K562 (cell line): ENCODE measurements around the gene LGALS3BP. TPM values are rescaled to one million over a fixed set of nuclear protein-coding genes. Genes with fewer than 3 reads are reported as not detected.

ENCODE experiments used
- ARID1B ChIP-seq: fragments of 450-650 bp; IDR thresholded peaks from 2 replicates; pipeline ENCODE4 v1.6.1; 2016; ENCODE audit warnings: antibody characterized with exemption, mild to moderate bottlenecking, inconsistent platforms
- E2F6 ChIP-seq, 2 experiments: IDR thresholded peaks; 2 replicates each; pipeline ENCODE4 v1.6.1; 2011; ENCODE audit warnings: borderline replicate concordance in 1 of 2, control low read depth in 1 of 2, low read depth in 1 of 2, low read length in 1 of 2, mild to moderate bottlenecking in 1 of 2, mixed read lengths in 1 of 2, moderate library complexity in 1 of 2; ENCODE audit not compliant: insufficient read depth in 1 of 2, insufficient read length in 1 of 2, poor library complexity in 1 of 2, severe bottlenecking in 1 of 2; ENCODE audit errors: extremely low read depth in 1 of 2
- E2F8 ChIP-seq: fragments of 450-650 bp; IDR thresholded peaks from 2 replicates; pipeline ENCODE4 v1.7.1; 2018; ENCODE audit warnings: mild to moderate bottlenecking, low read depth; ENCODE audit not compliant: partially characterized antibody
- ESRRA ChIP-seq: fragments of 450-650 bp; IDR thresholded peaks from 2 replicates; pipeline ENCODE4 v1.6.1; 2014; ENCODE audit warnings: low read depth, mild to moderate bottlenecking, moderate library complexity, borderline replicate concordance
- FOSL1 ChIP-seq: fragments of 200-800 bp; sonication (Bioruptor generic); conservative IDR thresholded peaks from 2 replicates; pipeline ENCODE4 v1.6.1; 2016; ENCODE audit warnings: missing genetic modification characterization, missing compliant biosample characterization
- HCFC1 ChIP-seq: IDR thresholded peaks from 2 replicates; pipeline ENCODE4 v1.6.1; 2012; ENCODE audit warnings: low read depth, low read length, improper control_type of control experiment
- MTA3 ChIP-seq: fragments of 450-650 bp; formaldehyde crosslinking; IDR thresholded peaks from 2 replicates; pipeline ENCODE4 v1.6.1; 2017; ENCODE audit warnings: mild to moderate bottlenecking, borderline replicate concordance
- NR2C2 ChIP-seq, 2 experiments: fragments of 200-800 bp in 1 of 2; sonication (Bioruptor generic) in 1 of 2; sonication (generic) in 1 of 2; formaldehyde crosslinking in 1 of 2; IDR thresholded peaks; 2 replicates each; pipeline versions ENCODE4 v1.6.1 to v1.8.0; 2016 to 2022; ENCODE audit warnings: mild to moderate bottlenecking in 1 of 2, missing compliant biosample characterization in 1 of 2, missing genetic modification characterization in 1 of 2, missing genetic modification reagents in 1 of 2
- PKNOX1 ChIP-seq: fragments of 450-650 bp; IDR thresholded peaks from 2 replicates; pipeline ENCODE4 v1.6.1; 2016
- RBBP5 ChIP-seq: fragments of 200-600 bp; sonication (generic); IDR thresholded peaks from 2 replicates; pipeline ENCODE4 v1.6.1; 2012; ENCODE audit warnings: borderline replicate concordance, mild to moderate bottlenecking, low read length, control low read depth, inconsistent platforms; ENCODE audit not compliant: insufficient read depth, poor library complexity, severe bottlenecking
- SIN3A ChIP-seq, 2 experiments: fragments of 150-350 bp in 1 of 2; IDR thresholded peaks; 2 replicates each; pipeline ENCODE4 v1.6.1; 2011 to 2016; ENCODE audit warnings: borderline replicate concordance in 2 of 2, low read depth in 2 of 2, low read length in 2 of 2, mild to moderate bottlenecking in 2 of 2, moderate library complexity in 2 of 2; ENCODE audit not compliant: control insufficient read depth in 1 of 2
- SMAD1 ChIP-seq: fragments of 150-350 bp; IDR thresholded peaks from 2 replicates; pipeline ENCODE4 v1.6.1; 2014; ENCODE audit warnings: low read length, low read depth; ENCODE audit not compliant: partially characterized antibody
- SMARCA4 ChIP-seq: fragments of 450-650 bp; IDR thresholded peaks from 2 replicates; pipeline ENCODE4 v1.6.1; 2016
- SNRNP70 ChIP-seq: fragments of 200-400 bp; formaldehyde crosslinking; optimal IDR thresholded peaks from 2 replicates; pipeline ENCODE3; 2017; ENCODE audit warnings: low read depth, low read length
- SPI1 ChIP-seq: IDR thresholded peaks from 2 replicates; pipeline ENCODE4 v1.6.1; 2011; ENCODE audit warnings: low read depth, low read length, control low read depth, borderline replicate concordance
- TGIF2 ChIP-seq: sonication (generic); formaldehyde crosslinking; IDR thresholded peaks from 2 replicates; pipeline ENCODE4 v1.8.1; 2022; ENCODE audit warnings: mild to moderate bottlenecking, missing genetic modification reagents, moderate library complexity
- ZBTB2 ChIP-seq: fragments of 450-650 bp; IDR thresholded peaks from 2 replicates; pipeline ENCODE4 v1.6.1; 2016; ENCODE audit warnings: antibody characterized with exemption
- ZEB2 ChIP-seq: fragments of 450-650 bp; IDR thresholded peaks from 2 replicates; pipeline ENCODE4 v1.6.1; 2016
- ZKSCAN1 ChIP-seq: fragments of 150-350 bp; IDR thresholded peaks from 2 replicates; pipeline ENCODE4 v1.6.1; 2016; ENCODE audit warnings: low read depth, low read length
- ZNF212 ChIP-seq: fragments of 450-650 bp; formaldehyde crosslinking; IDR thresholded peaks from 2 replicates; pipeline ENCODE4 v1.4.0; 2020; ENCODE audit warnings: mild to moderate bottlenecking
- ZNF316 ChIP-seq: fragments of 450-650 bp; IDR thresholded peaks from 2 replicates; pipeline ENCODE4 v1.6.1; 2016
- ZNF780A ChIP-seq: fragments of 250-450 bp; sonication (Bioruptor Pico); IDR thresholded peaks from 2 replicates; pipeline ENCODE4 v1.5.0; 2021; ENCODE audit warnings: mild to moderate bottlenecking
- polyA plus RNA-seq, 8 experiments: library from polyadenylated mRNA; depleted of rRNA in 4 of 8; stranded (reverse) in 5 of 8; unstranded in 3 of 8; fragments of >200 nt; fragmentation: Nextera tagmentation in 2 of 8; fragmentation: Illumina TruSeq in 1 of 8; extraction: Ambion mirVana in 2 of 8; extraction: Trizol in 1 of 8; gene quantifications; 2 replicates each; pipeline versions ENCODE4 v1.2.1 to v1.2.3, GENCODE V29; 2011 to 2014; ENCODE audit warnings: inconsistent platforms in 1 of 8, missing spikeins in 1 of 8
- total RNA-seq, 7 experiments: library from RNA; depleted of rRNA in 6 of 7; stranded (reverse); fragments of >200 nt in 6 of 7; fragmentation: Illumina TruSeq in 2 of 7; extraction: Trizol in 2 of 7; gene quantifications; 2 replicates each; pipeline versions ENCODE4 v1.2.1 to v1.2.3, GENCODE V29; 2011 to 2021; ENCODE audit warnings: low replicate concordance in 1 of 7

LGALS3BP gene
- total and polyA plus RNA-seq, 9 of the 15 experiments (the other 6 are each of a cell fraction or from before 2014, with no cell fraction given) = 0.39 to 5.3 (median 3.2) TPM

- no peak for TF ChIP-seq E2F8
- no peak for TF ChIP-seq E2F6 (IDR thresholded peaks at IDR 0.05; ENCODE audit: borderline replicate concordance in 1 of 2, extremely low read depth in 1 of 2, insufficient read depth in 1 of 2, insufficient read length in 1 of 2, low read depth in 1 of 2, low read length in 1 of 2, poor library complexity in 1 of 2, severe bottlenecking in 1 of 2)
- peak; percentile 21; the same call in 1 of the 2 replicates for TF ChIP-seq MTA3
- no peak for TF ChIP-seq ZNF780A (CRISPR knock-in tag)
- no peak for TF ChIP-seq ZKSCAN1
- TF ChIP-seq HCFC1 = no peak
- peak; percentile 72 for TF ChIP-seq ZEB2
- TF ChIP-seq ZNF316 = peak; percentile 64
- no peak for TF ChIP-seq SNRNP70
- TF ChIP-seq ZBTB2 = no peak
- peak; percentile 38; the same call in 1 of the 2 replicates for TF ChIP-seq SPI1
- TF ChIP-seq NR2C2 (CRISPR knock-in tag; IDR thresholded peaks at IDR 0.05) = no peak
- peak; percentile 12; the same call in 1 of the 2 replicates for TF ChIP-seq NR2C2 (tag; IDR thresholded peaks at IDR 0.05)
- no peak for TF ChIP-seq TGIF2
- peak; percentile 11; the same call in 1 of the 2 replicates for TF ChIP-seq PKNOX1
- TF ChIP-seq ARID1B = peak; percentile 48; the same call in 1 of the 2 replicates
- TF ChIP-seq SIN3A (IDR thresholded peaks at IDR 0.05; ENCODE audit: borderline replicate concordance in 2 of 2, control insufficient read depth in 1 of 2, low read depth in 2 of 2, low read length in 2 of 2) = no peak
- TF ChIP-seq SMAD1 = no peak
- TF ChIP-seq FOSL1 (tag) = peak; percentile 83
- TF ChIP-seq RBBP5 = peak; percentile 59
- TF ChIP-seq ESRRA = peak; percentile 77
- peak; percentile 81 for TF ChIP-seq SMARCA4
- TF ChIP-seq ZNF212 = 0 out of 2 replicates have a peak, but pooled peaks have one; percentile 47
Measured at GRCh38 chr17:78986649-78987328, 7.1 kb upstream of the LGALS3BP start (continued).
